Stimulated activated CD4-positive, alpha-beta T cell treated with anti-CD3 and anti-CD28 coated beads, Interleukin-4, amount 100 ng/mL, for 4 hours (primary cell): Measurements from ENCODE around the gene ANKH.

Source experiments
- DNase-seq, 2 experiments: peaks; one replicate each; pipeline ENCODE4 v3.0.0-alpha.2; 2020

ANKH gene

DNA sequence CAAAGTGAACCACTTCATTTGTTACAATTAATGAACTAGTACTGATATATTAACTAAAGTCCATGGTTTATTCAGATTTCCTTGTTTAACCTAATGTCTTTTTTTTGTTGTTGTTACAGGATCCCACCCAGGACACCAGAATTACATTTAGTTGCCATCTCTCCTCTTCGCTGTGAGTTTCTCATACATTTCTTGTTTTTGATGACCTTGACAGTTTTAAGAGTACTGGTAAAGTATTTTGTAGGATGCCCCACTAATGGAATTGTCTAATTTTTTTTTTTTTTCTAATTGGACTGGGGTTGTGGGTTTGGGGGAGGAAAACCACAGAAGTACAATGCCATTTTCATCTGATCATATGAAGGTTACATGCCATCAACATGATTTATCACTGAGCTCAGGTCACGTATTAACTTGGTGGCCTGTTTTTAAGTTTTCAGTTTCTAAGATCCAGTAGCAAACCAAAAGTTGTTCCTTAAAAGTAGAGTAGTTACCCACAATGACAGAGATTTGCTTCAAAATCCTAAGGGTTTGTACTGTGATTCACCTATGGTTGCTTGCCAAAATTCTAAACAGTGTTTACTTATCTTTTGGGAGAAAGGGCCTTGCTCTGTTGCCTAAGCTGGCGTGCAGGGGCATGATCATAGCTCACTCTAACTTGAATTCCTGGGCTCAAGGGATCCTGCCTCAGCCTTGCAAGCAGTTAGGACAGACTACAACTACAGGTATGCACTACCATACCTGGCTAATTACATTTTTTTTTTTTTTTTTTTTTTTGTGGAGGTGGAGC lies 211.6 kb downstream of the ANKH start:
- DNase-seq, result no peak

DNA sequence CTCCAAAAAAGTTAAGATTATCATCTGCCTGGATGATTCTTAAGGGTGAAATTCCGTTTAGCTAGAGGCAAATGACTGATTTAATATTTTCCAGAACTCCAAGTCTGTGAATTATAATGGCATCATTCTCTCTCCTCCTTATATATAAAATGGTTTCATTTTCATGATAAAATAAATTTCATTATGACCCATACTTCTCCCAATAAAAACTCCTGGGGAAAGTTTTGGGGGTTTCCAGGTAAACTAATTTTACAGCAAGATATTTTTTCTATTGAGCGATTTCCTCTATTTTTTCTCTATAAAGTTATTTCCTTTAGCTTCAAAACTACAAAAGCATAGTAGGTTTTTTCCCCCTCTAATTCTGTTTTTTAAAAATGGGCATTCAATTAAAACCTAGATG lies 214.7 kb downstream of the ANKH start:
- no peak for DNase-seq

DNA sequence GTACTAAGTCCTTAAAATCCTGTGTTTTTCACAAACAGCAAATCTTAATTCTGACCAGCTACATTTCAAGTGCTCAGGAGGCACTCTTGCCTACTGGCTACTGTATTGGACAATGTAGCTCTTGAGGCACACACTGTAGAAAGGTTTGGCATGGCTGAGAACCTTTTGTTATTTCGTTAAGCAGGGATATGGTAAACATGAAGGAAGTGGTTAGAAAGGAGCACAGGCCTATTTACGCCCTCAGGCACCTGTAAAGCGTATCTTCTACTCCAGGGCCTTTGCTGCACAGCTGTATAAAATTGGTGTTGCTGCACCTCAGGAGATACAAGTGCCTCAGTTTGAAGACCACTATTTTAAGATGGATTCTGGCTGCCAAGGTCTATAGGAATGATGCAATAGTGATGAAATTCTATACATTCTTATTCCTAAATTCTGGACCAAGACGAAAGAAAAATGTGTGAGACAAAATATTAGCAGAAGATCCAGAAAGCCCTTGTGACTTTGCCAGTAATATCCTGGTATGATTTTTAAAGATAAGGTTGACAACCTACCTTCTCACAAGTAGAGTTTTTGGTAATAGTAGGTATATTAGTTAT lies 216.3 kb downstream of the ANKH start:
- DNase-seq, result no peak
